Measurements from ENCODE around the gene IL17B. TPM values are rescaled to one million over a fixed set of nuclear protein-coding genes. Genes with fewer than 3 reads are reported as not detected.
A peak's percentile ranks its signal among the peaks of the same experiment; 100 is the strongest.

The IL17B gene
- total and polyA plus RNA-seq, 2 of the 13 experiments (the other 11 are each of a cell fraction or from before 2014, with no cell fraction given) = 0.29 to 2.6 TPM

DNA sequence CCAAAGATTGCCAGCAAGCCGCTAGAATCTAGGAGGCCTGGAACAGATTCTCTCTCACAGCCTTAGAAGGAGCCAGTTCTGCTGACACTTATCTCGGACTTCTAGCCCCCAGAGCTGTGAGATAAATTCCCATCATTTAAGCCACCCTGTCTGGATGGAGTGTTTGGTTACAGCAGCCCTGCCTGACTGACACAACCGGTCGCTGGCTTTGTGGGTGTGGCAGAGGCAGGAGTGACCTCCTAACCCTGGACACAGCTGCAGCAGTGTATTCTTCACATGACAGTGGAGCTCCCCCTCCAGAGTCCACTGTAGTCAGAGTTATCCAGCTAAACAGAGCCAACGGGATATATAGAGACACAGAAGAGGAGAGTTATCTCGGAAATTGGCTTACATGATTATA, 21.2 kb upstream of the IL17B start (continued):
- TF ChIP-seq TFAP4 (IDR thresholded peaks at IDR 0.05; ENCODE audit: borderline replicate concordance, low read depth) = peak; percentile 81
- TF ChIP-seq RFX3 (CRISPR knock-in tag; IDR thresholded peaks at IDR 0.05) = no peak
- TF ChIP-seq RXRB (CRISPR knock-in tag; IDR thresholded peaks at IDR 0.05; ENCODE audit: borderline replicate concordance) = peak; percentile 14; the same call in 1 of the 2 replicates
- no peak for TF ChIP-seq ZNF740 (CRISPR knock-in tag; IDR thresholded peaks at IDR 0.05)
- no peak for TF ChIP-seq ELF3 (CRISPR knock-in tag; IDR thresholded peaks at IDR 0.05)
- TF ChIP-seq, protein P1, sequence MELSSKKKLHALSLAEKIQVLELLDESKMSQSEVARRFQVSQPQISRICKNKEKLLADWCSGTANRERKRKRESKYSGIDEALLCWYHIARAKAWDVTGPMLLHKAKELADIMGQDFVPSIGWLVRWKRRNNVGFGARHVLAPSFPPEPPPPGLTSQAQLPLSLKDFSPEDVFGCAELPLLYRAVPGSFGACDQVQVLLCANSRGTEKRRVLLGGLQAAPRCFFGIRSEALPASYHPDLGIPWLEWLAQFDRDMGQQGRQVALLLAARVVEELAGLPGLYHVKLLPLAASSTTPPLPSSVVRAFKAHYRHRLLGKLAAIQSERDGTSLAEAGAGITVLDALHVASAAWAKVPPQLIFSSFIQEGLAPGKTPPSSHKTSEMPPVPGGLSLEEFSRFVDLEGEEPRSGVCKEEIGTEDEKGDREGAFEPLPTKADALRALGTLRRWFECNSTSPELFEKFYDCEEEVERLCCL (CRISPR knock-in tag; IDR thresholded peaks at IDR 0.05; ENCODE audit: borderline replicate concordance) = no peak
- TF ChIP-seq ZNF777 (CRISPR knock-in tag; IDR thresholded peaks at IDR 0.05) = no peak
- TF ChIP-seq, protein P2, sequence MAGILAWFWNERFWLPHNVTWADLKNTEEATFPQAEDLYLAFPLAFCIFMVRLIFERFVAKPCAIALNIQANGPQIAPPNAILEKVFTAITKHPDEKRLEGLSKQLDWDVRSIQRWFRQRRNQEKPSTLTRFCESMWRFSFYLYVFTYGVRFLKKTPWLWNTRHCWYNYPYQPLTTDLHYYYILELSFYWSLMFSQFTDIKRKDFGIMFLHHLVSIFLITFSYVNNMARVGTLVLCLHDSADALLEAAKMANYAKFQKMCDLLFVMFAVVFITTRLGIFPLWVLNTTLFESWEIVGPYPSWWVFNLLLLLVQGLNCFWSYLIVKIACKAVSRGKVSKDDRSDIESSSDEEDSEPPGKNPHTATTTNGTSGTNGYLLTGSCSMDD (CRISPR knock-in tag; IDR thresholded peaks at IDR 0.05) = no peak
- TF ChIP-seq PRPF4 (IDR thresholded peaks at IDR 0.05; ENCODE audit: low read depth, low read length, poor library complexity, severe bottlenecking) = no peak
- TF ChIP-seq, protein P3, sequence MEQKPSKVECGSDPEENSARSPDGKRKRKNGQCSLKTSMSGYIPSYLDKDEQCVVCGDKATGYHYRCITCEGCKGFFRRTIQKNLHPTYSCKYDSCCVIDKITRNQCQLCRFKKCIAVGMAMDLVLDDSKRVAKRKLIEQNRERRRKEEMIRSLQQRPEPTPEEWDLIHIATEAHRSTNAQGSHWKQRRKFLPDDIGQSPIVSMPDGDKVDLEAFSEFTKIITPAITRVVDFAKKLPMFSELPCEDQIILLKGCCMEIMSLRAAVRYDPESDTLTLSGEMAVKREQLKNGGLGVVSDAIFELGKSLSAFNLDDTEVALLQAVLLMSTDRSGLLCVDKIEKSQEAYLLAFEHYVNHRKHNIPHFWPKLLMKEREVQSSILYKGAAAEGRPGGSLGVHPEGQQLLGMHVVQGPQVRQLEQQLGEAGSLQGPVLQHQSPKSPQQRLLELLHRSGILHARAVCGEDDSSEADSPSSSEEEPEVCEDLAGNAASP (CRISPR knock-in tag; IDR thresholded peaks at IDR 0.05; ENCODE audit: borderline replicate concordance) = no peak
- no peak for TF ChIP-seq ZNF33B (CRISPR knock-in tag; IDR thresholded peaks at IDR 0.05)
- no peak for TF ChIP-seq ZNF556 (CRISPR knock-in tag; IDR thresholded peaks at IDR 0.05; ENCODE audit: borderline replicate concordance)
- TF ChIP-seq PRMT3 (CRISPR knock-in tag; IDR thresholded peaks at IDR 0.05; ENCODE audit: borderline replicate concordance, low read depth) = no peak
- no peak for TF ChIP-seq ZMYM3 (CRISPR knock-in tag; IDR thresholded peaks at IDR 0.05)
- TF ChIP-seq ZNF292 (CRISPR knock-in tag; IDR thresholded peaks at IDR 0.05; ENCODE audit: borderline replicate concordance, low read depth) = peak; percentile 78; the same call in 1 of the 2 replicates
- no peak for TF ChIP-seq ZFP37 (CRISPR knock-in tag; IDR thresholded peaks at IDR 0.05; ENCODE audit: borderline replicate concordance)
- TF ChIP-seq, protein P4, sequence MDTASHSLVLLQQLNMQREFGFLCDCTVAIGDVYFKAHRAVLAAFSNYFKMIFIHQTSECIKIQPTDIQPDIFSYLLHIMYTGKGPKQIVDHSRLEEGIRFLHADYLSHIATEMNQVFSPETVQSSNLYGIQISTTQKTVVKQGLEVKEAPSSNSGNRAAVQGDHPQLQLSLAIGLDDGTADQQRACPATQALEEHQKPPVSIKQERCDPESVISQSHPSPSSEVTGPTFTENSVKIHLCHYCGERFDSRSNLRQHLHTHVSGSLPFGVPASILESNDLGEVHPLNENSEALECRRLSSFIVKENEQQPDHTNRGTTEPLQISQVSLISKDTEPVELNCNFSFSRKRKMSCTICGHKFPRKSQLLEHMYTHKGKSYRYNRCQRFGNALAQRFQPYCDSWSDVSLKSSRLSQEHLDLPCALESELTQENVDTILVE (CRISPR knock-in tag; IDR thresholded peaks at IDR 0.05) = no peak
- TF ChIP-seq, protein P5, sequence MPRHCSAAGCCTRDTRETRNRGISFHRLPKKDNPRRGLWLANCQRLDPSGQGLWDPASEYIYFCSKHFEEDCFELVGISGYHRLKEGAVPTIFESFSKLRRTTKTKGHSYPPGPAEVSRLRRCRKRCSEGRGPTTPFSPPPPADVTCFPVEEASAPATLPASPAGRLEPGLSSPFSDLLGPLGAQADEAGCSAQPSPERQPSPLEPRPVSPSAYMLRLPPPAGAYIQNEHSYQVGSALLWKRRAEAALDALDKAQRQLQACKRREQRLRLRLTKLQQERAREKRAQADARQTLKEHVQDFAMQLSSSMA (CRISPR knock-in tag; IDR thresholded peaks at IDR 0.05) = no peak
- no peak for TF ChIP-seq ARID2 (CRISPR knock-in tag; IDR thresholded peaks at IDR 0.05; ENCODE audit: borderline replicate concordance)
- TF ChIP-seq BHLHE40 (IDR thresholded peaks at IDR 0.05; ENCODE audit: low read length) = no peak
- TF ChIP-seq NR2F2 (IDR thresholded peaks at IDR 0.05; ENCODE audit: borderline replicate concordance, low read depth) = peak; percentile 18; the same call in 1 of the 2 replicates
- peak; percentile 24; the same call in 1 of the 2 replicates for TF ChIP-seq SIX1 (CRISPR knock-in tag; IDR thresholded peaks at IDR 0.05; ENCODE audit: borderline replicate concordance)
- no peak for TF ChIP-seq ATF4 (CRISPR knock-in tag; IDR thresholded peaks at IDR 0.05)
